NCI-H2227 treated with DMSO at 0.1 percent for 48 hours (cell line): Measurements from ENCODE around the gene PHF23.
"Not testable (repeated sequence)": the region's sequence is repeated elsewhere in the genome, so short reads cannot be mapped to it uniquely, and the experiment has no call there.

Experiments used
- DNase-seq: peaks from one replicate; lab custom pipeline; 2025; lab: John Stamatoyannopoulos, UW

The PHF23 gene

GRCh38 chr17:7258731-7259554, 19.7 kb upstream of the PHF23 start:
- DNase-seq = no peak

- no peak for DNase-seq
These were observed 17.7 kb upstream of the PHF23 start for GRCh38 chr17:7256766-7257456.

- DNase-seq = no peak
These were observed 15.3 kb upstream of the PHF23 start for GRCh38 chr17:7254511-7254910.

GRCh38 chr17:7253082-7253481, 13.8 kb upstream of the PHF23 start:
- DNase-seq = no peak

DNA sequence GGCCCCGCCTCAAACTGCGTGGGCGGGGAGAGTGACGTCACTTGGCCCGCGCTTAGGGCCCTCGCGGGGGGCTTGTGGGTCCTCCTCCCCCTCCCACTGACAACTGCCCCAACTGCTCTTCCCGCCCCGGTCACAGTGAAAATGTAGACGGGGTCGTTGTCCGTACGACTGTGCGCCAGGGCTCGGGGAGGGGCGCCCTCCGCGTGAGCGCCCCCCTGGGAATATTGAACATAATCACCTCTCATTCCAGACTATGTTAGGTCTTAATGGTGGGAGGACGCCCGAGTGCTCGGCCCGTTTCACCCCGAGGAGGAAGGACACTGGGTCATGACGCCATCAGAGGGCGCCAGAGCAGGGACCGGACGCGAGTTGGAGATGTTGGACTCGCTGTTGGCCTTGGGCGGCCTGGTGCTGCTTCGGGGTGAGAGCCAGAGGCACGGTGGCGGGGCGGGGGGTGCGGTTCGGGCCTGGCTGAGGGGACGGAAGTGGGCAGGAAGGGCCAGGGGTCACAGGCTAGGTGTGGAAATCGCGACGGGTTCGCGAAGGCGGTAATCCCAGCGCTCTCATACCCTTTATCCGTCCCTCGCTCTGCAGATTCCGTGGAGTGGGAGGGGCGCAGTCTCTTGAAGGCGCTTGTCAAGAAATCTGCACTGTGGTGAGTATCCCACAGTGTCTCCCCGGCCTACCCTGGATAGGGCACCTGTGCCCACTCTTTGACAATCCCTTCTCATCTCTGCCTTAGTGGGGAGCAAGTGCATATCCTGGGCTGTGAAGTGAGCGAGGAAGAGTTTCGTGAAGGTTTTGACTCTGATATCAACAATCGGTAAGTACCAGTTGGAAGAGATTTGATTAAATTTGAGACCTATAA, 13.2 kb upstream of the PHF23 start, which contains the start of gene ELP5:
ELP5 (plus strand) TSS at position 40 of the 868 bp plus-strand sequence; CDS start at position 376, 336 bp downstream.
- peak; percentile 93 for DNase-seq

GRCh38 chr17:7251661-7252175, 12.5 kb upstream of the PHF23 start, which contains the start of gene CTDNEP1:
Gene CTDNEP1, minus strand, starts transcription at chr17:7251734. Its CDS starts 438 bp downstream, at chr17:7251296.
- DNase-seq = peak; percentile 97

- DNase-seq = no peak
These were observed 11.7 kb upstream of the PHF23 start for GRCh38 chr17:7250695-7251627.

DNA sequence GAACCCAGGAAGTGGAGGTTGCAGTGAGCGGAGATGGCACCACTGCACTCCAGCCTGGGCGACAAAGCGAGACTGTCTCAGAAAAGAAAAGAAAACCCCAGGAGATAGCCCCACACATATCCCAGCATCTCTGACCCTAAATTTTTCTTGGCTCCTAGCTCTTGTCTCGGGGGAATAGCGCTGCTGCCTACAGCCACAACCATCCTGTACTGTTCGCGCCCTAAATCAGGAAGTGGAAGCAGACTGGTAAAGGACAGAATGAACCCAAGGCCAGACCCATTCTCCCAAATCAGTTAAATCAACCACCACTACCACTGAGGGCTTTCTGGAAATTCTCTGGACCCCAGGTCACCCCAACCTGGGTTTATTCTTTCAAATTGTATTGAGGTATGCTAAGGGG, 10.6 kb upstream of the PHF23 start:
- no peak for DNase-seq

- DNase-seq = no peak
These were observed 10.0 kb upstream of the PHF23 start for GRCh38 chr17:7249214-7249613.

- no peak for DNase-seq
These were observed 9.5 kb upstream of the PHF23 start for GRCh38 chr17:7248796-7249195.

- no peak for DNase-seq
These were observed 7.5 kb upstream of the PHF23 start for GRCh38 chr17:7246779-7247178.

- DNase-seq = not testable (repeated sequence)
These were observed 4.6 kb upstream of the PHF23 start for GRCh38 chr17:7243838-7244237.

DNA sequence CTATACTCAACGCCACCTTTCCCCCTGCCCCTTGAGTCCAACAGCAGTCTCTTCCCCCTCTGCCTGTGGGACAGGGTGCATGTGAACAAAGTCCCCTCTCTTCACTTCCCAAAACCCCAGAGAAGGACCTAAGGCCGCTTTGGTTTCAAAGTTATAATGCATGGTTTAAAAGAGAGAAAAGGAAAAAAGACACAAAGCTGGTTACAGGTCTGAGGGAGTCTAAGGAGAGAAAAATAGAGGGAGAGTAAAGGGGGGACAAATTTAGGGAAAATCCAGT, 4.1 kb upstream of the PHF23 start:
- no peak for DNase-seq

DNA sequence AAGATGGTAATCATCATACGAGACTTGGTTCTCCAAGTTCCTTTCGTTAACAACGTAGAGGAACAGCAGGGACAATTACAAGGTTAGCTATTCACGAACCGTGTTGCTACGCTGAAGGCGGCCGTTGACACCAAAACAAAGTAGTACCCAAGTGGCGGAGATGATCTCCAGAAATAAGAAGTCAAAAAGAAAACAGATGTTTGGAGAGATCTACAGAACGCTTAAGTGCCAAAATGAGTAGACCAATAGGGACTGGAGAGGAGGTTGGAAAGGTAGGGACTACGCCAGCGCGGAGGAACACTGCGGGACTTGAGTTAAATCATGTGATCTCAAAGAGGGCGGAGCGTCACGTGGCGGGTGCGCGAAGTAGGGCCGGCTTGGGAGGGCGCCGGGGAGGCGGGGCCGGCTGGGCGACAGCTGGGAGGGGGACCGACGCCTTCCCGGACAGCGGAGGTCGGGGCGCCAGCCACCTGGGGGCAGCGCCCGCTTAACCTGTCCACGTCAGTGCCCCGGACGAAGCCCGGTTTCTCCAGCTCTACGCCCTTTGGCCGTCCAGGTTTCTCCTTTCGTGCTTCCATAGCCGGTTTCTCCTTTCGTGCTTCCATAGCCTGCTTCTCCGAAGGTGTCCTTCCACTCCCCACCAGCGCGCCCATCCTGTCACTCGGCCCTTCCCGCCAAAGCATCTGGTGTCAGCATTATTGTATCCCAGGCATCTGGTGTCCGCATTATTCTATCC, 3.6 kb upstream of the PHF23 start:
- peak; percentile 90 for DNase-seq

GRCh38 chr17:7241783-7242716, 2.8 kb upstream of the PHF23 start, which contains the start of gene GABARAP:
Gene GABARAP, minus strand, starts transcription at chr17:7242449. Its CDS starts 119 bp downstream, at chr17:7242330.
- peak; percentile 89 for DNase-seq

DNA sequence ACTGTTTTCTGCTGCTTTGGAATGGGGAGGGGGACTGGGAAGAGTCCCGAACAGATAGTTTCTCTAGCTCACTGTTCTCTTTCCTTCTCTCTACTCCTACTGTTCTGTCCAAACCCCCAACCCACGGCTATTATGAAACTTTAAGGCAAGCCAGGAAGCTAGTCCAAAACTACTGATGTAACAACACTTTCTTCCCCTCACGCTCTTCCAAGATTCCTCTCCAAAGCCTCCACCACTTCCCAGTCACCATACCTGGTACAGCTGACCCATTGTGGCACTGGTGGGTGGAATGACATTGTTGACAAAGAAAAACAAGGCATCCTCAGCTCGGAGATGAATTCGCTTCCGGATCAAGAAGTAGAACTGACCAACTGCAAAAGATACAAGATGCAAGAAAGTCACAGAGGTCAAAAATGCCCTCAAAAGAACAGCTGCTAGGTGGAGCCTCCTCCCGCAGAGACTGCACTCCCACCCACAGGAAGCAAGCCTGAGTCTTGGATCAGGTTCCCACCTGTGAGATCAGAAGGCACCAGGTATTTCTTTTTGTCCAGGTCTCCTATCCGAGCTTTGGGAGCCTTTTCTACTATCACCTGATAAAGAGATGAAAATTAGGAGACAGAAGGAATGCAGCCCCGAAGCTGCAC, 2.0 kb upstream of the PHF23 start:
- DNase-seq = no peak

DNA sequence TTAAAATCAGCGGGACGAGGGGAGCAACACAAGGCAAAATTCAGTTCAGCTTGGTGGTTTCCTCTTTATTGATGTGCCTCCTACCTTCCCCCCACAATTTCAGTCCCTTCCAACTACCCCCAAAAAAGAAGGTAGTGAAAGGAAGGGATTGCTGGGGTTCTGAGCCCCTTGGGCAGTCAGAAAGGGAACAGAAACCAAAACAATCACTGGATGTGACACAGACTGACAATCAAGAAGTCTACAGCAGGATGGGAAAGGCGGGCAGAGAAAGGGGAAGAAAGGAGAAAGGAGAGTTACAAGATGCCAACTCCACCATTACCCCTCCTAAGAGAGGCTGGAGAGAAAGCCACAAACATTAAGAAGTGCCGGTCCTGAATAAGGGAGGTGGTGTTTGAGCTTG, 1.1 kb upstream of the PHF23 start:
- no peak for DNase-seq

DNA sequence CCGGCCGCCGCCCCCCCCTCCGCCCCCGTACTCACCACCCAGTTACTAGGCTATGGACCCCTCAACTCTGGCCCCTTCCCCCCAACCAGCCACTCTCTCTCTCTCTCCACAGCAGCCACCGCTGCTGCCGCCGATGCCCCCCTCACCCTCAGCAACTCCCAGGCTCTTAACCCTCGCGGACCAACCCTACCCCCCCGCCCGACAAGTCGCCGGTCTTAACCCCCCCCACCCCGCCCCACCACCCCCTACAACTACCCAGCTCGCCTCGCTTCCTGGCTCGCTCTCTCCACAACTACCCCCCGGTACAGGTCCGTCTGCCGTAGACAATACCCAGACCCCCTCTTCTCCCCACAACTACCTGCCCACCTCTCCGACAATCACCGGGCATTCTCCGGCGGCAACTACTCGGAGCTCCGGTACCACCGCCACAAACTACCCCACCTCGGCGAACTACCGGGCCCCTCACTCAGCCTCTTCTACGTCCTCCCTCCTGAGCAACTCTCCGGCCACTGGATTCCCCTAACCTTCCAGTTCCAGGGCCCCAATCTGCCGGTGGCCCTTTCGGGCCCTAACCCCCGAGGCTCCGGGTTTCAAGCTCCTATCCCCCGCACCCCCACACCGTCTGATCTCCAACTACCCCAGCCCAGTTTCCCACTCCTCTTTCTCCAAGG, 702 bp downstream of the PHF23 start:
- DNase-seq = no peak
